ENCODE results near the gene SGTA. TPM values are rescaled to one million over a fixed set of nuclear protein-coding genes. Genes with fewer than 3 reads are reported as not detected.

SGTA gene
- polyA plus RNA-seq, 3 donors = 21.6 to 35.4 (median 22.0) TPM

DNA sequence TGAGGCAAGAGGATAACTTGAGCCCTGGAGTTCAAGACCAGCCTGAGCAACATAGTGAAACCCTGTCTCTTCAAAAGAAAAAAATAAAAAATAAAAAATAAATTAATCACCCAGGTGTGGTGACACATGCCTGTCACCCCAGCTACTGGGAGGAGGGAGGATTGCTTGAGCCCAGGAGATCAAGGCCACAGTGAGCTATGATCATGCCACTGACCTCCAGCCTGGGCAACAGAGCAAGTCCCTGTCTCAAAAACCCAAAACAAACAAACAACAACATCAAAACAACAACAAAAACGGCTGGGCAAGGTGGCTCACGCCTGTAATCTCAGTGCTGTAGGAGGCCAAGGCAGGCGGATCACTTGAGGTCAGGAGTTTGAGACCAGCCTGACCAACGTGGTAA lies 39.0 kb downstream of the SGTA start:
- Histone ChIP-seq H3K4me3 (replicated peaks in 1 of 3; ENCODE audit: low read depth in 2 of 3, low read length in 3 of 3) (no peak overlapping the region), H3K36me3 (replicated peaks in 1 of 2; ENCODE audit: control insufficient read depth in 1 of 2, insufficient read depth in 2 of 2, low read length in 2 of 2) (no peaks in the 10 kb centered on the region), H3K9me3 (replicated peaks in 1 of 2; ENCODE audit: control insufficient read depth in 1 of 2, insufficient read depth in 1 of 2, low read length in 2 of 2) (no peaks in the 10 kb centered on the region), H3K79me2 (ENCODE audit: insufficient read depth, low read length) (peaks cover 7% of the 10 kb centered on the region), H4K20me1 (ENCODE audit: insufficient read depth, low read length) (no peaks in the 10 kb centered on the region), H3K4me1 (ENCODE audit: control insufficient read depth in 1 of 2, insufficient read depth in 2 of 2, low read length in 2 of 2) (peaks cover 5 to 10% of the 10 kb centered on the region in 2 donors), H3K9ac (ENCODE audit: insufficient read depth, low read length, poor library complexity, severe bottlenecking) (no peak overlapping the region), H2AFZ (ENCODE audit: insufficient read depth, low read depth, low read length, poor library complexity, severe bottlenecking) (no peak overlapping the region), H3K27ac (ENCODE audit: low read depth in 1 of 2, low read length in 2 of 2) (no peak overlapping the region), H3K27me3 (ENCODE audit: control insufficient read depth in 2 of 2, insufficient read depth in 2 of 2, low read length in 2 of 2) (no peaks in the 10 kb centered on the region), H3K4me2 (replicated peaks; ENCODE audit: extremely low read depth, low read length, poor library complexity, severe bottlenecking) (no peak overlapping the region)
- intact Hi-C loops (cut with micrococcal nuclease) = loop anchor here in 1 of 2 donors (10.0 kb wide), 1 partner anchor 279 kb away; no protein-coding TSS in a partner anchor
- Mint-ChIP-seq H3K36me3 (no peaks in the 10 kb centered on the region), H3K4me1 (peaks cover 7% of the 10 kb centered on the region), H3K9me3 (peaks cover 0 to 1% (median 0%) of the 10 kb centered on the region in 7 donors), H3K4me3 (no peak overlapping the region), H3K27ac (no peak overlapping the region), H3K27me3 (ENCODE audit: low read depth in 3 of 3) (peaks cover 11 to 25% (median 15%) of the 10 kb centered on the region in 3 donors)
- TF ChIP-seq CTCF (IDR thresholded peaks at IDR 0.05) = no peak
- no peak for DNase-seq
- no CpG with 5 or more reads among the region's 4 CpGs for WGBS (ENCODE audit: insufficient coverage)

- Histone ChIP-seq H3K9ac (ENCODE audit: insufficient read depth, low read length, poor library complexity, severe bottlenecking) (no peak overlapping the region), H3K27ac (ENCODE audit: low read depth in 1 of 2, low read length in 2 of 2) (no peak overlapping the region), H3K4me3 (replicated peaks in 1 of 3; ENCODE audit: low read depth in 2 of 3, low read length in 3 of 3) (no peak overlapping the region), H3K36me3 (replicated peaks in 1 of 2; ENCODE audit: control insufficient read depth in 1 of 2, insufficient read depth in 2 of 2, low read length in 2 of 2) (no peaks in the 10 kb centered on the region), H3K9me3 (replicated peaks in 1 of 2; ENCODE audit: control insufficient read depth in 1 of 2, insufficient read depth in 1 of 2, low read length in 2 of 2) (no peaks in the 10 kb centered on the region), H3K4me1 (ENCODE audit: control insufficient read depth in 1 of 2, insufficient read depth in 2 of 2, low read length in 2 of 2) (peaks cover 15% of the 10 kb centered on the region in 2 donors), H2AFZ (ENCODE audit: insufficient read depth, low read depth, low read length, poor library complexity, severe bottlenecking) (no peak overlapping the region), H3K27me3 (ENCODE audit: control insufficient read depth in 2 of 2, insufficient read depth in 2 of 2, low read length in 2 of 2) (no peaks in the 10 kb centered on the region), H3K4me2 (replicated peaks; ENCODE audit: extremely low read depth, low read length, poor library complexity, severe bottlenecking) (no peak overlapping the region), H3K79me2 (ENCODE audit: insufficient read depth, low read length) (peaks cover 16% of the 10 kb centered on the region), H4K20me1 (ENCODE audit: insufficient read depth, low read length) (no peaks in the 10 kb centered on the region)
- WGBS (ENCODE audit: insufficient coverage) = 100% methylated on average over 3 of the region's 8 CpGs
- Mint-ChIP-seq H3K36me3 (no peaks in the 10 kb centered on the region), H3K27me3 (ENCODE audit: low read depth in 3 of 3) (peaks cover 11 to 23% (median 15%) of the 10 kb centered on the region in 3 donors), H3K4me3 (no peak overlapping the region), H3K4me1 (peaks cover 16% of the 10 kb centered on the region), H3K9me3 (peaks cover 0 to 1% (median 0%) of the 10 kb centered on the region in 7 donors), H3K27ac (no peak overlapping the region)
- intact Hi-C loops (cut with micrococcal nuclease) = loop anchor here in 1 of 2 donors (10.0 kb wide), 1 partner anchor 278 kb away; no protein-coding TSS in a partner anchor
- TF ChIP-seq CTCF (IDR thresholded peaks at IDR 0.05) = no peak
- no peak for DNase-seq
Observed at GRCh38 chr19:2743099-2743498, 40.0 kb downstream of the SGTA start.
